DOHH2 (cell line): ENCODE data around the gene KAZALD1.

Experiments used
- H3F3A ChIP-seq: fragments of 200-600 bp; sonication (generic), shearing (Covaris generic); 2 replicates; pipeline ENCODE4 v1.6.0; 2016; ENCODE audit warnings: antibody characterized with exemption, mild to moderate bottlenecking; ENCODE audit not compliant: control insufficient read depth, insufficient read depth
- H3K27ac ChIP-seq: fragments of 200-600 bp; sonication (generic); 2 replicates; pipeline ENCODE4 v1.5.1; 2014; ENCODE audit warnings: low read depth, mild to moderate bottlenecking, low read length, moderate library complexity
- H3K27me3 ChIP-seq: fragments of 200-600 bp; sonication (generic); 2 replicates; pipeline ENCODE4 v1.6.1; 2014; ENCODE audit warnings: mild to moderate bottlenecking, low read length, mixed read lengths; ENCODE audit not compliant: control insufficient read depth
- H3K36me3 ChIP-seq: fragments of 200-600 bp; sonication (generic); 2 replicates; pipeline ENCODE4 v1.6.1; 2014; ENCODE audit warnings: mild to moderate bottlenecking, low read length, moderate library complexity, mixed read lengths; ENCODE audit not compliant: control insufficient read depth
- H3K4me1 ChIP-seq: fragments of 200-600 bp; sonication (generic); 2 replicates; pipeline ENCODE4 v1.6.1; 2014; ENCODE audit warnings: mild to moderate bottlenecking, low read length, mixed read lengths; ENCODE audit not compliant: control insufficient read depth
- H3K4me2 ChIP-seq: fragments of 200-600 bp; sonication (generic); 2 replicates; pipeline ENCODE4 v1.6.0; 2014; ENCODE audit warnings: mild to moderate bottlenecking, low read length, moderate library complexity
- H3K4me3 ChIP-seq: fragments of 200-600 bp; sonication (generic); 2 replicates; pipeline ENCODE4 v1.5.1; 2014; ENCODE audit warnings: mild to moderate bottlenecking, low read length, mixed read lengths
- H3K79me2 ChIP-seq: fragments of 200-600 bp; sonication (generic); 2 replicates; pipeline ENCODE4 v1.6.1; 2014; ENCODE audit warnings: mild to moderate bottlenecking, low read length, mixed read lengths; ENCODE audit not compliant: control insufficient read depth
- H3K9me2 ChIP-seq: fragments of 200-600 bp; sonication (generic); replicated peaks from 2 replicates; pipeline ENCODE4 v1.6.1; 2014; ENCODE audit warnings: mild to moderate bottlenecking, low read length, mixed read lengths; ENCODE audit not compliant: control insufficient read depth
- H3K9me3 ChIP-seq: fragments of 200-600 bp; sonication (generic); 2 replicates; pipeline ENCODE4 v1.6.1; 2014; ENCODE audit warnings: antibody characterized with exemption, low read length, mixed read lengths; ENCODE audit not compliant: control insufficient read depth, insufficient read depth
- H4K20me1 ChIP-seq: fragments of 200-600 bp; sonication (generic); 2 replicates; pipeline ENCODE4 v1.6.0; 2014; ENCODE audit warnings: low read depth, mild to moderate bottlenecking, antibody characterized with exemption, low read length, moderate library complexity; ENCODE audit not compliant: control insufficient read depth, insufficient read depth
- EZH2phosphoT487 ChIP-seq: fragments of 200-600 bp; sonication (generic); IDR thresholded peaks from 2 replicates; pipeline ENCODE4 v1.6.1; 2017; ENCODE audit warnings: borderline replicate concordance, mild to moderate bottlenecking, antibody characterized with exemption, low read length, moderate library complexity, mixed read lengths
- TF ChIP-seq, protein P1 (sequence below): fragments of 200-600 bp; sonication (generic); IDR thresholded peaks from one replicate; pipeline ENCODE4 v1.5.1; 2014; ENCODE audit warnings: antibody characterized with exemption, mild to moderate bottlenecking, low read depth, low read length; ENCODE audit not compliant: poor library complexity, severe bottlenecking

The KAZALD1 gene

GRCh38 chr10:101064415-101065030 is 2.7 kb downstream of the KAZALD1 start:
- H3K4me2 ChIP-seq: no peak overlapping the region
- peaks cover 15% of the 10 kb centered on the region for H3F3A ChIP-seq
- H4K20me1 ChIP-seq: peaks cover 1% of the 10 kb centered on the region; the same call in 1 of the 2 replicates
- H3K4me1 ChIP-seq: peaks cover 64% of the 10 kb centered on the region
- H3K9me2 ChIP-seq: no peaks in the 10 kb centered on the region
- H3K27ac ChIP-seq: no peak overlapping the region
- peaks cover 7% of the 10 kb centered on the region for H3K36me3 ChIP-seq
- peaks cover 9% of the 10 kb centered on the region for H3K79me2 ChIP-seq
- no peaks in the 10 kb centered on the region for H3K9me3 ChIP-seq
- no peak overlapping the region for H3K4me3 ChIP-seq
- H3K27me3 ChIP-seq: peaks cover 30% of the 10 kb centered on the region
- TF ChIP-seq, protein P1, sequence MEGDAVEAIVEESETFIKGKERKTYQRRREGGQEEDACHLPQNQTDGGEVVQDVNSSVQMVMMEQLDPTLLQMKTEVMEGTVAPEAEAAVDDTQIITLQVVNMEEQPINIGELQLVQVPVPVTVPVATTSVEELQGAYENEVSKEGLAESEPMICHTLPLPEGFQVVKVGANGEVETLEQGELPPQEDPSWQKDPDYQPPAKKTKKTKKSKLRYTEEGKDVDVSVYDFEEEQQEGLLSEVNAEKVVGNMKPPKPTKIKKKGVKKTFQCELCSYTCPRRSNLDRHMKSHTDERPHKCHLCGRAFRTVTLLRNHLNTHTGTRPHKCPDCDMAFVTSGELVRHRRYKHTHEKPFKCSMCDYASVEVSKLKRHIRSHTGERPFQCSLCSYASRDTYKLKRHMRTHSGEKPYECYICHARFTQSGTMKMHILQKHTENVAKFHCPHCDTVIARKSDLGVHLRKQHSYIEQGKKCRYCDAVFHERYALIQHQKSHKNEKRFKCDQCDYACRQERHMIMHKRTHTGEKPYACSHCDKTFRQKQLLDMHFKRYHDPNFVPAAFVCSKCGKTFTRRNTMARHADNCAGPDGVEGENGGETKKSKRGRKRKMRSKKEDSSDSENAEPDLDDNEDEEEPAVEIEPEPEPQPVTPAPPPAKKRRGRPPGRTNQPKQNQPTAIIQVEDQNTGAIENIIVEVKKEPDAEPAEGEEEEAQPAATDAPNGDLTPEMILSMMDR: no peak
- TF ChIP-seq EZH2phosphoT487: no peak

GRCh38 chr10:101065481-101066145 is 3.8 kb downstream of the KAZALD1 start:
- Histone ChIP-seq H3K27me3 (peaks cover 30% of the 10 kb centered on the region), H3K79me2 (no peaks in the 10 kb centered on the region)
- TF ChIP-seq, protein P1: no peak
- no peak for TF ChIP-seq EZH2phosphoT487

GRCh38 chr10:101066146-101066895 is 4.5 kb downstream of the KAZALD1 start:
- H3K4me1 ChIP-seq: peaks cover 77% of the 10 kb centered on the region
- H3K27me3 ChIP-seq: peaks cover 30% of the 10 kb centered on the region
- no peaks in the 10 kb centered on the region for H4K20me1 ChIP-seq
- no peaks in the 10 kb centered on the region for H3K9me3 ChIP-seq
- no peaks in the 10 kb centered on the region for H3K36me3 ChIP-seq
- H3K79me2 ChIP-seq: no peaks in the 10 kb centered on the region
- H3K27ac ChIP-seq: no peak overlapping the region
- TF ChIP-seq EZH2phosphoT487: no peak
- TF ChIP-seq, protein P1: peak; percentile 60
- H3K4me3 ChIP-seq: peak overlapping the region; percentile 91
- H3K9me2 ChIP-seq: no peaks in the 10 kb centered on the region
- H3F3A ChIP-seq: peaks cover 15% of the 10 kb centered on the region
- peak overlapping the region; percentile 100 for H3K4me2 ChIP-seq

More at GRCh38 chr10:101065481-101066145, 3.8 kb downstream of the KAZALD1 start:
- Histone ChIP-seq H3F3A (peaks cover 11% of the 10 kb centered on the region; the same call in 1 of the 2 replicates), H3K9me2 (no peaks in the 10 kb centered on the region), H3K36me3 (no peaks in the 10 kb centered on the region), H3K4me1 (peaks cover 72% of the 10 kb centered on the region), H3K4me3 (no peak overlapping the region), H3K27ac (no peak overlapping the region), H3K4me2 (peak overlapping the region; percentile 100), H4K20me1 (no peaks in the 10 kb centered on the region), H3K9me3 (no peaks in the 10 kb centered on the region)
